ENCODE measurements around the gene ANKRD33.

Gene ANKRD33

GRCh38 chr12:51887476-51888315, at the start of gene ANKRD33:
ANKRD33 (plus strand) TSS chr12:51888103; CDS start chr12:51888187, 84 bp downstream.
- no peak for DNase-seq

GRCh38 chr12:51838762-51839161, 49.1 kb upstream of the ANKRD33 start:
- DNase-seq = no peak

- no peak for DNase-seq
These were observed 48.5 kb upstream of the ANKRD33 start for GRCh38 chr12:51839310-51839947.

- DNase-seq = no peak
These were observed 46.9 kb upstream of the ANKRD33 start for GRCh38 chr12:51840966-51841365.

GRCh38 chr12:51841727-51842126, 46.2 kb upstream of the ANKRD33 start:
- no peak for DNase-seq

- DNase-seq = no peak
These were observed 43.0 kb upstream of the ANKRD33 start for GRCh38 chr12:51844854-51845253.

GRCh38 chr12:51845482-51845881, 42.4 kb upstream of the ANKRD33 start:
- no peak for DNase-seq

- DNase-seq = no peak
These were observed 41.6 kb upstream of the ANKRD33 start for GRCh38 chr12:51846271-51846691.

- DNase-seq = peak; percentile 50
These were observed 40.8 kb upstream of the ANKRD33 start for GRCh38 chr12:51846911-51847642.

GRCh38 chr12:51847643-51848325, 40.1 kb upstream of the ANKRD33 start:
- no peak for DNase-seq

GRCh38 chr12:51848326-51848727, 39.6 kb upstream of the ANKRD33 start, which contains the start of gene FIGNL2:
FIGNL2 (minus strand) TSS chr12:51848718; CDS start chr12:51822413, 26,305 bp downstream.
- DNase-seq = no peak

- DNase-seq = no peak
These were observed 38.8 kb upstream of the ANKRD33 start for GRCh38 chr12:51848841-51849735.

- no peak for DNase-seq
These were observed 37.6 kb upstream of the ANKRD33 start for GRCh38 chr12:51850081-51850964.

GRCh38 chr12:51850965-51851299, 37.0 kb upstream of the ANKRD33 start:
- no peak for DNase-seq

GRCh38 chr12:51851413-51852124, 36.3 kb upstream of the ANKRD33 start:
- DNase-seq = peak; percentile 24

- no peak for DNase-seq
These were observed 35.3 kb upstream of the ANKRD33 start for GRCh38 chr12:51852404-51853137.

GRCh38 chr12:51855586-51856428, 32.1 kb upstream of the ANKRD33 start:
- no peak for DNase-seq

GRCh38 chr12:51860986-51861385, 26.9 kb upstream of the ANKRD33 start:
- no peak for DNase-seq

Measured in CD4-positive, alpha-beta T cell treated with Interleukin-15 for 1 hour (primary cell).